AG09319 (cell line): ENCODE results near the gene RACGAP1.
A peak's percentile ranks its signal among the peaks of the same experiment; 100 is the strongest.

ENCODE experiments used
- DNase-seq: peaks from one replicate; pipeline ENCODE4 v3.0.0-alpha.2; 2010; ENCODE audit warnings: low read depth; ENCODE audit errors: extremely low read depth
- CTCF ChIP-seq: IDR thresholded peaks from 2 replicates; pipeline ENCODE4 v1.5.1; 2011; ENCODE audit warnings: low read depth, mild to moderate bottlenecking, inconsistent platforms, low read length, moderate library complexity

RACGAP1 gene

GRCh38 chr12:49948866-49949845, 76.1 kb downstream of the RACGAP1 start:
- no peak for DNase-seq
- no peak for TF ChIP-seq CTCF

- no peak for TF ChIP-seq CTCF
- DNase-seq: no peak
Measured at GRCh38 chr12:49947593-49948226, 77.6 kb downstream of the RACGAP1 start.

GRCh38 chr12:49946497-49946896, 78.8 kb downstream of the RACGAP1 start:
- DNase-seq: no peak
- TF ChIP-seq CTCF: no peak

GRCh38 chr12:49946086-49946485, 79.2 kb downstream of the RACGAP1 start:
- TF ChIP-seq CTCF: no peak
- no peak for DNase-seq

- TF ChIP-seq CTCF: peak; percentile 97
- DNase-seq: peak; percentile 22
Measured at GRCh38 chr12:49945394-49946080, 79.8 kb downstream of the RACGAP1 start.

- no peak for DNase-seq
- no peak for TF ChIP-seq CTCF
Measured at GRCh38 chr12:49944718-49945117, 80.6 kb downstream of the RACGAP1 start.

GRCh38 chr12:49944046-49944445, 81.2 kb downstream of the RACGAP1 start:
- no peak for DNase-seq
- no peak for TF ChIP-seq CTCF
